Smooth muscle cell (in vitro differentiated cells): Measurements from ENCODE around the gene CCL1. TPM values are rescaled to one million over a fixed set of nuclear protein-coding genes. Genes with fewer than 3 reads are reported as not detected.
A peak's percentile ranks its signal among the peaks of the same experiment; 100 is the strongest.

Experiments used
- DNase-seq: peaks from one replicate; lab custom pipeline; 2025; ENCODE audit not compliant: unreplicated experiment; lab: John Stamatoyannopoulos, UW
- H2AFZ ChIP-seq: fragments of 200-600 bp; sonication (generic); 2 replicates; pipeline ENCODE4 v1.6.0; 2016; ENCODE audit warnings: antibody characterized with exemption, low read depth, mild to moderate bottlenecking
- H3F3A ChIP-seq: fragments of 200-600 bp; sonication (generic); 2 replicates; pipeline ENCODE4 v1.6.0; 2017; ENCODE audit warnings: antibody characterized with exemption, low read depth
- H3K27ac ChIP-seq: fragments of 200-600 bp; sonication (generic); 2 replicates; pipeline ENCODE4 v1.5.1; 2016; ENCODE audit warnings: low read depth, mild to moderate bottlenecking
- H3K27me3 ChIP-seq: fragments of 200-600 bp; sonication (generic); 2 replicates; pipeline ENCODE4 v1.6.1; 2016; ENCODE audit warnings: low read depth, mild to moderate bottlenecking
- H3K36me3 ChIP-seq: fragments of 200-600 bp; sonication (generic); 2 replicates; pipeline ENCODE4 v1.5.1; 2016; ENCODE audit warnings: low read depth
- H3K4me1 ChIP-seq: fragments of 200-600 bp; sonication (generic); 2 replicates; pipeline ENCODE4 v1.5.1; 2016; ENCODE audit warnings: low read depth
- H3K4me2 ChIP-seq: fragments of 200-600 bp; sonication (generic); 2 replicates; pipeline ENCODE4 v1.6.0; 2016; ENCODE audit warnings: mild to moderate bottlenecking
- H3K4me3 ChIP-seq: fragments of 200-600 bp; sonication (generic); 2 replicates; pipeline ENCODE4 v1.5.1; 2016; ENCODE audit warnings: mild to moderate bottlenecking
- H3K79me2 ChIP-seq: fragments of 200-600 bp; sonication (generic); 2 replicates; pipeline ENCODE4 v1.6.0; 2016; ENCODE audit warnings: low read depth, mild to moderate bottlenecking
- H3K9ac ChIP-seq: fragments of 200-600 bp; sonication (generic); 2 replicates; pipeline ENCODE4 v1.6.0; 2016; ENCODE audit warnings: low read depth
- H3K9me3 ChIP-seq: fragments of 200-600 bp; sonication (generic); replicated peaks from 2 replicates; pipeline ENCODE4 v1.5.1; 2016; ENCODE audit warnings: low read depth
- H4K20me1 ChIP-seq: fragments of 200-600 bp; sonication (generic); 2 replicates; pipeline ENCODE4 v1.6.0; 2016; ENCODE audit warnings: low read depth
- WGBS: methylation state at CpG from one replicate; pipeline ENCODE4 v1.1.7; 2016; ENCODE audit warnings: low lambda C conversion rate; 5-methylcytosine and 5-hydroxymethylcytosine counted together
- polyA plus RNA-seq: library from polyadenylated mRNA; unstranded; fragments of >200 nt; fragmentation: Nextera tagmentation; extraction: Ambion mirVana; gene quantifications from 2 replicates; pipeline ENCODE4 v1.2.1, GENCODE V29; 2016
- total RNA-seq: library from RNA; depleted of rRNA; stranded (reverse); fragments of >200 nt; gene quantifications from 2 replicates; pipeline ENCODE4 v1.2.3, GENCODE V29; 2014
- TF ChIP-seq, protein P1 (sequence below): fragments of 200-600 bp; sonication (generic); IDR thresholded peaks from 2 replicates; pipeline ENCODE4 v1.5.1; 2017; ENCODE audit warnings: borderline replicate concordance, mild to moderate bottlenecking, antibody characterized with exemption; ENCODE audit not compliant: insufficient read depth, poor library complexity, severe bottlenecking

The CCL1 gene
- total and polyA plus RNA-seq, 2 experiments from 2014 or later, result not detected

DNA sequence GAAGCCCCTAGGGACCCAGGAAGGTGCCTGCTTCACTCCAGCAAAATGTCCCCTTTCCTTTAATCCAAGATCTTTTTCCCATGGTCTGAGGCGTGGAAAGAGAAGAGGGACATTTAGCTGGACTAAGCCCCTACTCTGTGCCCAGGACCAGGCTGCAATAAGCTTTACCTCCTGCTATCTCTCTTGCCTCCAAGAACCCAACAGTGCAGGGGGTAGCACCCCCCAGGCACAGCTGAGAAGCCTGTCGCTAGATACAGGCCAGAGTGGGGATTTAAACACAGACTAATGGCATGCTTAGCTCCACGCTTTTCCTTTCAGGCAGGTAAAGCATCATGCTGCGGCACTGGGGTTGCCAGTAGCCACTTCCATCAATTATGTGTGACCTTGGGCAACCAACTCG lies 24.5 kb upstream of the CCL1 start:
- Histone ChIP-seq H3F3A (peaks cover 8% of the 10 kb centered on the region), H3K36me3 (no peaks in the 10 kb centered on the region), H3K4me1 (peaks cover 3% of the 10 kb centered on the region), H3K4me3 (no peak overlapping the region), H3K4me2 (peak overlapping the region; percentile 48), H3K9me3 (no peaks in the 10 kb centered on the region), H3K9ac (peak overlapping the region; percentile 12), H3K27ac (peak overlapping the region; percentile 91), H2AFZ (no peak overlapping the region), H4K20me1 (no peaks in the 10 kb centered on the region), H3K27me3 (no peaks in the 10 kb centered on the region), H3K79me2 (no peaks in the 10 kb centered on the region)
- WGBS, result 78% methylated on average over 4 of the region's 5 CpGs
- TF ChIP-seq, protein P1, sequence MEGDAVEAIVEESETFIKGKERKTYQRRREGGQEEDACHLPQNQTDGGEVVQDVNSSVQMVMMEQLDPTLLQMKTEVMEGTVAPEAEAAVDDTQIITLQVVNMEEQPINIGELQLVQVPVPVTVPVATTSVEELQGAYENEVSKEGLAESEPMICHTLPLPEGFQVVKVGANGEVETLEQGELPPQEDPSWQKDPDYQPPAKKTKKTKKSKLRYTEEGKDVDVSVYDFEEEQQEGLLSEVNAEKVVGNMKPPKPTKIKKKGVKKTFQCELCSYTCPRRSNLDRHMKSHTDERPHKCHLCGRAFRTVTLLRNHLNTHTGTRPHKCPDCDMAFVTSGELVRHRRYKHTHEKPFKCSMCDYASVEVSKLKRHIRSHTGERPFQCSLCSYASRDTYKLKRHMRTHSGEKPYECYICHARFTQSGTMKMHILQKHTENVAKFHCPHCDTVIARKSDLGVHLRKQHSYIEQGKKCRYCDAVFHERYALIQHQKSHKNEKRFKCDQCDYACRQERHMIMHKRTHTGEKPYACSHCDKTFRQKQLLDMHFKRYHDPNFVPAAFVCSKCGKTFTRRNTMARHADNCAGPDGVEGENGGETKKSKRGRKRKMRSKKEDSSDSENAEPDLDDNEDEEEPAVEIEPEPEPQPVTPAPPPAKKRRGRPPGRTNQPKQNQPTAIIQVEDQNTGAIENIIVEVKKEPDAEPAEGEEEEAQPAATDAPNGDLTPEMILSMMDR, result no peak
- no peak for DNase-seq

DNA sequence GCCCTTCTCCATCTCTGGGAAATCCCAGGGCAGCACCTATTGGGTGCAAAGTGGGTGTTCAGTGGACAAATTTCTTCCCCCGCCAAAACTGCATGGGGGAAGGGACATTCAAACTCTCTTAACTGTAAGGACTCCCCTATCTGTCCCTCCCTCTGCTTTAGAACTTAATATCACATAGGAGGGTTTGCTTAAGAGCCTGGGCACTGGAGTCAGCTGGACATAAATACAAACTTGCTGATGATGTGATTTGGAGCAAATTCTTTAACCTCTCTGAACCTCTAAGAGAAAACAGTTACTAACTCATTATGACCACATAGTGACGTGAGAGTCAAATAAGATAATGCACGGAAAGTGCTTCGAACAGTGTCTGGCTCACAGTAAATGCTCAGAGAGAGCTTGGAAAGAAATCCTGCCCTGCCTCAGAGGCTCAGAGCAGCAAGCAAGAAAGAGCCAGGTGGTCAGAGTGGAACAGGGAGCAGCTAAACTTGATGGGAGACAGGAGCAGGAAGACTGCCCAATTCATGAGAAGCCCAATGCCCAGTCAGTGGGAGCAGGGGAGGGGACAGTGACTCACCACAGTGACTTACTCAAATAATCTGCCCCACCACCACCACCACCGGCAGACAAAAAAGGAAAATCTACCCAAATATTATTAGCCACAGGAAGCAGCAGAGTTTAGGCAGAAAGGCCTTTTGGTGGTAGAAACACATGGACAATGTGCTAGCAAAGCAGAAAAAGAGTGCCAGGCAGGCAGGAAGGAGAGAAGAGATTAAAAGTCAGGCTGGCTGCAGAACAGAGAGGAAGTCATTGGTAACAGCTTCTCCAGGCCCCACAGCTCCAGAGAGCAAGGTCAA lies 23.9 kb upstream of the CCL1 start:
- Histone ChIP-seq H3K27ac (peak overlapping the region; percentile 91), H2AFZ (no peak overlapping the region), H3F3A (peaks cover 8% of the 10 kb centered on the region), H3K9me3 (no peaks in the 10 kb centered on the region), H3K4me1 (peaks cover 3% of the 10 kb centered on the region), H3K4me3 (no peak overlapping the region), H3K79me2 (no peaks in the 10 kb centered on the region), H3K27me3 (no peaks in the 10 kb centered on the region), H3K4me2 (peak overlapping the region; percentile 48), H3K36me3 (no peaks in the 10 kb centered on the region), H4K20me1 (no peaks in the 10 kb centered on the region), H3K9ac (peak overlapping the region; percentile 50)
- WGBS, result 43% methylated on average over 5 of the region's 5 CpGs
- peak; percentile 15 for DNase-seq
- TF ChIP-seq, protein P1, result no peak

DNA sequence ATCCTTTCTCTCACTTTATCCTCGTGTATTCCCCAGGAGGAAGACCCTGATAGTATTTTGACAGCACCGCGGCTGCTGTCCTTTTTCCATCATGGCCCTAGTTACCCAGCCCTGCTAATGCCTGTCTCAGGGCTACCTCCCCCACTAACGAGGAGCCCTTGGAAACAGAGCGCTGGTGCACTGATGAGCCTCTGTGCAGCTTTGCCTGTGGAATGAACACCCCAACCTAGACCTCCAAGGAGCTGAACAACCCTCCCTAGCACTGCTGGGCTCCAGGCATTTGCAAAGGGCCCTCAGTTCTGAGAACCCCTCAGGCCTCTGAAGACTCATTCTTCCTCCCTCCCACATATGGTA lies 23.3 kb upstream of the CCL1 start:
- DNase-seq, result no peak
- Histone ChIP-seq H3K9me3 (no peaks in the 10 kb centered on the region), H3K4me2 (peak overlapping the region; percentile 48), H2AFZ (no peak overlapping the region), H3K27ac (peak overlapping the region; percentile 91), H3K4me1 (peaks cover 3% of the 10 kb centered on the region), H4K20me1 (no peaks in the 10 kb centered on the region), H3F3A (peaks cover 8% of the 10 kb centered on the region), H3K79me2 (no peaks in the 10 kb centered on the region), H3K27me3 (no peaks in the 10 kb centered on the region), H3K36me3 (no peaks in the 10 kb centered on the region), H3K4me3 (no peak overlapping the region), H3K9ac (peak overlapping the region; percentile 50)
- 92% methylated on average over 5 of the region's 5 CpGs for WGBS
- TF ChIP-seq, protein P1, result no peak
